Frontal cortex (tissue), 4 donors: Measurements from ENCODE around the gene ITGB4. TPM values are rescaled to one million over a fixed set of nuclear protein-coding genes. Genes with fewer than 3 reads are reported as not detected.

Experiments
- DNase-seq, 2 donors: peaks; one replicate each; pipeline ENCODE4 v3.0.0; 2012; ENCODE audit warnings: low spot score in 2 of 2
- FAIRE-seq: peaks from 2 replicates; lab custom pipeline; 2012; peaks lifted over from hg19 to GRCh38; lab: Jason Lieb, UNC
- total RNA-seq: library from RNA; depleted of rRNA; stranded (reverse); fragments of >200 nt; gene quantifications from one replicate; pipeline ENCODE4 v1.2.3, GENCODE V29; 2014
- donor health status: control.
- donor health status: control.
- donor health status: control.

The ITGB4 gene
- total RNA-seq, 1 donor from 2014 or later, result 1.2 TPM

DNA sequence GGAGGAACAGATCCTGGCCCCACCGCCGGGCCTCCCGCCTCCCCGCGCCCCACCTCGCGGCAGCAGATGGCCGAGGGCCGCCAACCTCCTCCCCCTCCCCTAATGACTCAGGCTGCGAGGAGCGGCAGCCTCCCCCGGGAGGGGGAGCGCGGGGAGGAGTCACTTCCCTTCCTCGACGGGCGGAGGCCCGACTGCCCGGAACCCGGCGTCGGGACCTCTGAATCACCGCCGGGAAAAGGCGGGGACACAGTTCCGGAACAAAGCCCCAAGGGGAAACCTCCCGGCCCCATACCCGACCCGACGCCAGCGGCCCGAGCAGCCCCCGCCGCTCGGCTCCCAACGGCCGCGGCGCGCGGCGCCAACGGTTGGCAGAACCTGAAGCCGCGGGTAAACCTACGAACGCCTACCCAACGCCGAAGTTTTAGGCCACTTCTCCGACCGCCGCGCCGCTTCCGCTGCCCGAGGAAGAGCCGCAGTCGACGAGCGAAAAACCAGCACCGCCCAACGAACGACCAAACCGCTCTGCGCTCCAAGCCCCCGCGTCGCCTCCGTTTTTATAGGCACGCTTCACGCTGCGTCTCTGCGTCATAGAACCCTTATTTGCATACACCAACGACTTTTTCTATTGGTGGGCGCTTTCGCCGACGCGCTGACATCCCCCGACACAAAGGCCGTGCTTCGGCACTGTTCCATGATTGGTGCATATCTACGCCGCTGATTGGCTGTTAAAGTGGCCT is 58.2 kb downstream of the ITGB4 start:
- peak; percentile 99 for FAIRE-seq
- DNase-seq, result peak; percentile 89 to 96

- DNase-seq (no peak), FAIRE-seq (no peak)
Observed at GRCh38 chr17:75779987-75780889, 59.0 kb downstream of the ITGB4 start.

DNA sequence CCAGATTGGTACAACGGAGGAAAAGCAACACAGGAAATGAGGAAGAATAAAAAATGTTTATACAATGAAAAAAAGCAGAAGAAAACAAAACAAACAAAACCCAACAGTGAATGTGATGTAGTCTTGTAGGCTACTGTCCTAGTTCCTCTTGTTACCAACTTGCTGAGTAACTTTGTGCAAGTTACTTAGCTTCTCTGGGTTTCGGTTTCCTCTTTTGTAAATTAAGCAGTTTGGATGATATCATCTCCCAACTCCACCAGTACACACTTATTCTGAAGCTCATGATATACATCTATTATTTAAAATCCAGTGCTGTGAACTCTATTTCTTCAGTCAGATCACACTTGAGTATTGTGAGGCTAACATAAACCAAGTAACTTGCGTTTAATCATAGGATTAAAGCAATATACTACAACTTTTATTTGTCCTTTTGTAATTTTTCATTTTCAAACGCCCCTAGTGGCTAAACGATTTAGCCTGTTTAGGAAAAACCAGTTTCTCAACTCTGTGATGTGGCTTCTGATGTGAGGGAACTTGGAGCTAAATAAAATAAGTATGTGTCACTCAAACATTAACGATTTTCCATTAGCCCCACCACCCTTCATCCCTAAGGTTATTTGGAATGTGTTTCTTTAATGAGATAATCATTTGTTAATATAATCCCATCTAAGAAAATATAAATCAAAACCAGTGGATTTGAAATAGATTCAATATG is 62.0 kb downstream of the ITGB4 start:
- no peak for FAIRE-seq
- no peak for DNase-seq

DNA sequence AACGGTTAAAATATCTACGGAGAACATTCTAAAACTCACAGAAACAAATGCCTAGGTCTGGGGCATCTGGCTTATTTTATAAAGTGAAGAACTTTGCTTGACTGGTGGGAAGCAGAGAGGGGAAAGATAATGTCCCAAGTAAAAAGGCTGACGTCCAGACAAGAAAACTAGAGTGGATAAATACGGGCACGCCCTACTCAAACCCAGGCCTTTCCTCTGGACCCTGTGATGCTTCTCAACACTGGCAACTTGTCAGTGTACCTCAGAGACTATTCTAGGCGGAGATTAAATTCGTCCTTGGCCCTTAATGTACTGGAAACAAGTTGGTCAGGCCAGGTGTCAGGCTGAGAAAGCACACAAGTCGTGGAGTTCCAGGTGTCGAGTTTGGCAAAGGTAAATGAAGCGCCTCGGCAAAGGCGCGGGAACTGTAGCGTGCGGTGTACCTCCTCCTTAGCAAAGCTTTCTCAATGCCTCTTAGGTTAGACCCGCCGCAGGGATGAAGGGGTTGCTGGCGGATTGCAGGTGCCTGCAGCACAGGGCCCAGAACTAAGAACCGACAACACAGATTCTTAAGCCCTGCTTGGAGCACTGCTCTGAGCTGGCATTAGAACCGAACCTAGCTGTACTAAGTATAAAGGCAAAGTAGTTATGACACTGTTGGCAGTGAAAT is 62.7 kb downstream of the ITGB4 start:
- DNase-seq, result no peak

DNA sequence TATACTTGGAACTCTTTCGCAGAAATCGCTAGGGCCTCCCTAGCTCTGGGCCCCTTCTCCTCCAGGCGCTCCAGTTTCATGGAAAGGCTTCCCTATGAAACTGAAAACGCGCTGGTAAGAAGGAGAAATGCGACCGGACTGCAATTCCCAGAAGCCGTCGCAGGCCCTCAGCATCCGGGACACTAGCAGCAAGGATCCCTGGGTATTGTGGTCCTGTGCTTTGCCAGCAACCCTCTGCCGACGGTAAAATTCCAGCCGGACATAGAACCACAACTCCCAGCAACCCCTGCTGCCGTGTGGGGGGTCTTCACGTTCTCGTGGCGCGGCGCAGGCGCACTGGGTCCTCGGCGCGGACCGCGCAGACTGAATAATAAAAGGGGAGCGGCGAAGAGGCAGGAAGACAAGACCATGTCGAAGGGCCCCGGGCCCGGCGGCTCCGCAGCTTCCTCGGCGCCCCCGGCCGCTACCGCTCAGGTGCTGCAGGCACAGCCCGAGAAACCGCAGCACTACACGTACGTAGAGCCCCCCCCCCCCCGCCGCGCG is 63.3 kb downstream of the ITGB4 start, which contains the start of gene UNK:
Gene UNK (plus strand): TSS at position 334 of the 543 bp plus-strand sequence. CDS start 75 bp downstream, at position 409.
- FAIRE-seq (no peak), DNase-seq (peak; percentile 92 to 95)

More for the DNA sequence above, 62.7 kb downstream of the ITGB4 start:
- no peak for FAIRE-seq

GRCh38 chr17:75785016-75785890 is 64.0 kb downstream of the ITGB4 start:
- DNase-seq (peak in 1 of 2 donors; percentile 81), FAIRE-seq (no peak)

DNA sequence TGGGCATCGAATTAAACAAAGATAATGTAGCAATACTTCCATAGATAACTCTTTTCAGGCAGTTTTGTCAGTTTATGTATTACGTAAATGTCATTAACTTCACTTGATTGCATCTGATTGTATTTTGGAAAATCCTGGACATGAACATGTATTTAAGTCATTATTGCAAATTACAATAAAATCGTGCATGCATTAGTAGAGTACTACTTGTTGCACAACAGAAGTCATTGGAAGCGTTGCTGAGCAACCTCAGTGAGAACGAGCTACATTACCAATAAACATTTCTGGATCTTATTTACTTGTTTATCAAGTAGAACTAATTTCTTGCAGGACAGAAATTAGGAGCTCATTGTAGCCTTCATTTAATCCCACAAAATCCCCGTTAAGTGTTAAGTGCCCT is 70.0 kb downstream of the ITGB4 start:
- FAIRE-seq, result no peak

DNA sequence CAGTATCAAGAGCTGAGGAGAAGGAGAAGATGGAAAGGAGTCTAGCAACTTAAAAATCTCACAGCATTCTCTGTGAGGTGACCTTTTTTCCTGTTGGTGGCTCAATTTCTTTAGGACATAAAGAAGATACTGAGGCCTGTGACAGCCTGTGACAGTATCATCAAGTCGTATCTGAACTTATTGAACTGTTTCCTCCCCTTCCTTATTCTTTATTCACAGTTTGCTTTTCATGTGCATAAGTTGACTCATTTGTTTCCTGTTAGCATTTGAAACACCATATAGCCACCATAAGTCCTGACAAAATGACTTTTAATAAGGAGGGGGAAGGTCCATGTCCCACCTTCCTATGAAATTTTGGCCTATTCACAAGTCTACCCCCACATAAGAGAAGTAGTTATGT is 72.2 kb downstream of the ITGB4 start:
- DNase-seq, result no peak
- no peak for FAIRE-seq

More for the DNA sequence above, 70.0 kb downstream of the ITGB4 start:
- no peak for DNase-seq

DNA sequence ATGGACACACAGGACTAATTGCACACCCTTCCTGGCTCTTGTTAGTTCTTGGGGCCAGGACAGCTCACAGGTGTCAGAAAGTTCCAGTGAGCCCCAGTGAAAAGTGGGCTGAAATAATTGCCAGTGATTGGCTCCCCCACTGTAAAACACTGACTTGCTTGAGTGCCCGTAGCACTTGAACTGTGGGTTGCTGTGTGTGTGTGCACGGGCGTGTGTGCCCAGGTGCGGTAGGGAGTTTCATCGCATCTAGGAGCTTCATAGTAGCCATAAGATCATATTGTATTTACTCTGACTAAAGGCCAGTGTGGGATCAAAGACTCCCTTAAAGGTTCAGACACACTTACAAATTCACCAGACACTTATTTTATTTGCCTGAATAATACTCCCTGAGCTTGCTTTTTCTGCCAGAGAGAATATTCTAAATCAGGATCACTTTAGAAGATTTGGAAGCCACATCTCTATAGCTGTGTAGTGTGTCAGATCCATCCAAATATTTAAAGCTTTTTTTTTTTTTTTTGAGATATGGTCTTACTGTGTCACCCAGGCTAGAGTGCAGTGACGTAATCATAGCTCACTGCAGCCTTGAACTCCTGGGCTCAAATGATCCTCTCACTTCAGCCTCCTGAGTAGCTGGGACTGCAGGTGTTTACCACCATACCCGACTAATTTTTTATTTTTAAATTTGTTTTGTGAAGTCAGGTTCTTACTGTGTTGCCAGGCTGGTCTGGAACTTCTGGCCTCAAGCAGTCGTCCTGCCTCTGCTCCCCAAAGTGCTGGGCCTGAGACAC is 74.8 kb downstream of the ITGB4 start:
- no peak for DNase-seq

DNA sequence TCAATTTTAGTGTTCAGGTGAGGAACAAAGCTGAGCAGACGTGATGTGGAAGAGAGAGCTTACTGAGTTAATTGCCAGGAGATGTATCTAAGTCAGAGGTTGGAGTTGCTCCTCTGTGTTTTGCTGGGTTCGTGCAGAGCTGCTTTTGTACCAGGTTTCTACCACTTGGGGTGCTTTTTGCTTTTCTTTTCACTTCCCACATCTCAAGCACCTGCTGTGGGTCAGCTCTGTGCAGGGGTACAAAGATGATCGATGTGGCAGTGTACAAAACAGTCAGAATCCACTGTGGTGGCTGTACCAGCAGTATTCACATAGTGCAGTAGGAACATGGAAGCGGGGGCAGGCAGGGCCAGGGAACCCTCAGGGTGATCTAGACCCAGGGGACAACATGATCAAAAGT is 78.1 kb downstream of the ITGB4 start:
- no peak for FAIRE-seq
- no peak for DNase-seq

More for the DNA sequence above, 74.8 kb downstream of the ITGB4 start:
- no peak for FAIRE-seq

- DNase-seq (no peak), FAIRE-seq (no peak)
Observed at GRCh38 chr17:75803883-75804282, 82.6 kb downstream of the ITGB4 start.

GRCh38 chr17:75806822-75807500 is 85.7 kb downstream of the ITGB4 start:
- FAIRE-seq (no peak), DNase-seq (no peak)

Other genes starting within 250 kb of the ITGB4 start
- gene CASKIN2, start 205.9 kb upstream of the ITGB4 start, total RNA-seq, result 6.1 TPM
- gene TSEN54, start 204.9 kb upstream of the ITGB4 start, total RNA-seq, result 11.4 TPM
- 0.82 TPM for gene LLGL2, start 195.8 kb upstream of the ITGB4 start, total RNA-seq
- gene MYO15B, start 133.7 kb upstream of the ITGB4 start, total RNA-seq, result 19.6 TPM
- gene SMIM5, start 88.0 kb upstream of the ITGB4 start, total RNA-seq, result under 0.01 TPM
- 6.1 TPM for gene RECQL5, start 54.3 kb upstream of the ITGB4 start, total RNA-seq
- 39.9 TPM for gene SAP30BP, start 54.1 kb upstream of the ITGB4 start, total RNA-seq
- gene GALK1, start 43.7 kb downstream of the ITGB4 start, total RNA-seq, result 13.5 TPM
- gene UNK, start 63.3 kb downstream of the ITGB4 start, total RNA-seq, result 21.2 TPM
- gene UNC13D, start 122.9 kb downstream of the ITGB4 start, total RNA-seq, result 0.41 TPM
- gene WBP2, start 133.9 kb downstream of the ITGB4 start, total RNA-seq, result 22.0 TPM
- 13.9 TPM for gene TRIM47, start 157.1 kb downstream of the ITGB4 start, total RNA-seq
- 11.8 TPM for gene TRIM65, start 175.5 kb downstream of the ITGB4 start, total RNA-seq
- gene MRPL38, start 183.4 kb downstream of the ITGB4 start, total RNA-seq, result 32.2 TPM
- gene FBF1, start 219.6 kb downstream of the ITGB4 start, total RNA-seq, result 11.4 TPM